GM23338 (cell line): ENCODE data around the gene EFHC2. TPM values are rescaled to one million over a fixed set of nuclear protein-coding genes. Genes with fewer than 3 reads are reported as not detected.

ENCODE experiments used
- ATAC-seq: fragments of 200-7000 bp; cut with Tn5 transposase; 3 replicates; pipeline ENCODE4 v1.9.1; 2020
- DNase-seq: peaks from one replicate; pipeline ENCODE4 v3.0.0-alpha.2; 2015; ENCODE audit warnings: low spot score
- H2AFZ ChIP-seq: fragments of 200-600 bp; sonication (generic); 2 replicates; pipeline ENCODE4 v1.8.0; 2016; ENCODE audit warnings: antibody characterized with exemption, mild to moderate bottlenecking, moderate library complexity
- H3F3A ChIP-seq: fragments of 200-600 bp; sonication (generic); replicated peaks from 2 replicates; pipeline ENCODE4 v1.8.0; 2017; ENCODE audit warnings: antibody characterized with exemption, mixed run types, low read depth
- H3K27ac ChIP-seq: fragments of 200-600 bp; sonication (generic); 2 replicates; pipeline ENCODE4 v1.6.1; 2016; ENCODE audit warnings: low read depth
- H3K27me3 ChIP-seq: fragments of 200-600 bp; sonication (generic); 2 replicates; pipeline ENCODE4 v1.8.0; 2016; ENCODE audit warnings: mild to moderate bottlenecking, mixed run types, moderate library complexity; ENCODE audit not compliant: insufficient read depth
- H3K36me3 ChIP-seq: fragments of 200-600 bp; sonication (generic); 2 replicates; pipeline ENCODE4 v1.8.0; 2016; ENCODE audit warnings: mild to moderate bottlenecking; ENCODE audit not compliant: insufficient read depth
- H3K4me1 ChIP-seq: fragments of 200-600 bp; sonication (generic); 2 replicates; pipeline ENCODE4 v1.8.0; 2016; ENCODE audit warnings: mild to moderate bottlenecking, moderate library complexity; ENCODE audit not compliant: insufficient read depth
- H3K4me2 ChIP-seq: fragments of 200-600 bp; sonication (generic); 2 replicates; pipeline ENCODE4 v1.7.1; 2017; ENCODE audit warnings: mixed run types
- H3K4me3 ChIP-seq: fragments of 200-600 bp; sonication (generic); 2 replicates; pipeline ENCODE4 v1.6.1; 2016; ENCODE audit warnings: mixed run types
- H3K79me2 ChIP-seq: fragments of 200-600 bp; sonication (generic); replicated peaks from 2 replicates; pipeline ENCODE4 v1.8.0; 2017; ENCODE audit warnings: mild to moderate bottlenecking; ENCODE audit not compliant: insufficient read depth
- H3K9me2 ChIP-seq: fragments of 200-600 bp; sonication (generic); 2 replicates; pipeline ENCODE4 v1.8.0; 2017; ENCODE audit not compliant: insufficient read depth
- H4K20me1 ChIP-seq: fragments of 200-600 bp; sonication (generic); replicated peaks from 2 replicates; pipeline ENCODE4 v1.8.0; 2017; ENCODE audit warnings: mild to moderate bottlenecking; ENCODE audit not compliant: insufficient read depth
- H3K27ac Mint-ChIP-seq: 2 replicates; pipeline ENCODE4 v1.8.0; 2020; ENCODE audit warnings: inconsistent platforms, mild to moderate bottlenecking, moderate library complexity, mixed read lengths
- H3K27me3 Mint-ChIP-seq: 3 replicates; pipeline ENCODE4 v1.8.0; 2022; ENCODE audit warnings: low read depth, mild to moderate bottlenecking, moderate library complexity, mixed read lengths, inconsistent platforms; ENCODE audit not compliant: insufficient read depth, poor library complexity
- H3K36me3 Mint-ChIP-seq: 3 replicates; pipeline ENCODE4 v1.8.0; 2021; ENCODE audit warnings: low read depth, mild to moderate bottlenecking, inconsistent platforms, moderate library complexity, mixed read lengths
- H3K4me1 Mint-ChIP-seq: 3 replicates; pipeline ENCODE4 v1.8.0; 2020; ENCODE audit warnings: mild to moderate bottlenecking, inconsistent platforms, mixed read lengths
- H3K4me3 Mint-ChIP-seq: 3 replicates; pipeline ENCODE4 v1.8.0; 2021; ENCODE audit warnings: moderate library complexity, mild to moderate bottlenecking, inconsistent platforms, mixed read lengths
- H3K9me3 Mint-ChIP-seq: 3 replicates; pipeline ENCODE4 v1.8.0; 2020; ENCODE audit warnings: moderate library complexity, mild to moderate bottlenecking, inconsistent platforms, mixed read lengths
- CREB1 ChIP-seq: fragments of 250-450 bp; sonication (Bioruptor Pico); IDR thresholded peaks from 2 replicates; pipeline ENCODE4 v1.5.0; 2020; ENCODE audit warnings: low read depth, mild to moderate bottlenecking, moderate library complexity
- EZH2 ChIP-seq: fragments of 200-600 bp; sonication (generic); IDR thresholded peaks from one replicate; pipeline ENCODE4 v1.8.0; 2017; ENCODE audit warnings: antibody characterized with exemption, mild to moderate bottlenecking, low read depth; ENCODE audit not compliant: unreplicated experiment
- EZH2phosphoT487 ChIP-seq: fragments of 200-600 bp; sonication (generic); IDR thresholded peaks from one replicate; pipeline ENCODE4 v1.8.1; 2018; ENCODE audit warnings: antibody characterized with exemption; ENCODE audit not compliant: unreplicated experiment
- JUNB ChIP-seq: IDR thresholded peaks from one replicate; pipeline ENCODE4 v1.6.1; 2016; ENCODE audit warnings: antibody characterized with exemption; ENCODE audit not compliant: unreplicated experiment
- NANOG ChIP-seq: IDR thresholded peaks from 2 replicates; pipeline ENCODE4 v1.6.1; 2016; ENCODE audit warnings: antibody characterized with exemption, borderline replicate concordance
- POLR2AphosphoS5 ChIP-seq: IDR thresholded peaks from 2 replicates; pipeline ENCODE4 v1.6.1; 2016; ENCODE audit warnings: antibody characterized with exemption, low read depth
- STAT1 ChIP-seq: IDR thresholded peaks from one replicate; pipeline ENCODE4 v1.6.1; 2016; ENCODE audit warnings: antibody characterized with exemption; ENCODE audit not compliant: unreplicated experiment
- ZNF114 ChIP-seq: fragments of 250-450 bp; sonication (Bioruptor Pico); IDR thresholded peaks from 2 replicates; pipeline ENCODE4 v1.5.0; 2020; ENCODE audit warnings: mild to moderate bottlenecking, moderate library complexity
- ZNF331 ChIP-seq: fragments of 250-450 bp; sonication (Bioruptor Pico); IDR thresholded peaks from 2 replicates; pipeline ENCODE4 v1.5.0; 2020; ENCODE audit warnings: low read depth, mild to moderate bottlenecking, moderate library complexity
- polyA plus RNA-seq: library from polyadenylated mRNA; unstranded; fragments of >200 nt; fragmentation: Nextera tagmentation; extraction: Ambion mirVana; gene quantifications from 2 replicates; pipeline ENCODE4 v1.2.1, GENCODE V29; 2016
- total RNA-seq: library from RNA; depleted of rRNA; stranded (reverse); fragments of >200 nt; shearing (Covaris generic); gene quantifications from 2 replicates; pipeline ENCODE4 v1.2.3, GENCODE V29; 2014
- TF ChIP-seq, protein P1 (sequence below): IDR thresholded peaks from 2 replicates; pipeline ENCODE4 v1.6.1; 2016; ENCODE audit warnings: antibody characterized with exemption
- TF ChIP-seq, protein P2 (sequence below), 2 experiments: fragments of 200-600 bp in 1 of 2; sonication (generic) in 1 of 2; conservative IDR thresholded peaks; 2 replicates each; pipeline versions ENCODE4 v1.5.1 to v1.6.1; 2016 to 2017; ENCODE audit warnings: antibody characterized with exemption in 2 of 2, low read depth in 2 of 2, mild to moderate bottlenecking in 2 of 2, moderate library complexity in 1 of 2
- TF ChIP-seq, protein P3 (sequence below): fragments of 250-450 bp; sonication (Bioruptor Pico); IDR thresholded peaks from 2 replicates; pipeline ENCODE4 v1.5.0; 2020; ENCODE audit warnings: mild to moderate bottlenecking, moderate library complexity
- TF ChIP-seq, protein P4 (sequence below): IDR thresholded peaks from one replicate; pipeline ENCODE4 v1.6.1; 2018; ENCODE audit warnings: antibody characterized with exemption; ENCODE audit not compliant: unreplicated experiment

The EFHC2 gene
- total and polyA plus RNA-seq, 2 experiments from 2014 or later, result 3.1 to 3.2 TPM

DNA sequence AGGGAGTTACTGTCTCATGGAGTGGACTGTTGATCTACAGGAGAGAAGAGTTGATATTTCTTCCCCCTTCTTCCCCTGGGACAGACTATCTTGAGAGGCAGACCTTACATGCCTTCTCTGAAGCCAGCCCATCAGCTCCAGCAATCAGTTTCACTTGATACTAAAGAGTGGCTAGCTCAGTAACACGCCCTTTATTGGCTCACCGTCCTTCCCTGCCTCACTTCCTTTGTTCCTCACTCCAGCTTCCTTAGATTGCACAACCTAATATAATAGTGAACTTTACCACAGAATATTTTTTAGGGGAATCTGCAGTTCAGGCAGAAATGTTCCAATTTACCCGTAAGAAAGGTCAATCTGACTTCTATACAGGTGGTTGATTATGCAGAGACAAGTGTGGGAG, 242.2 kb downstream of the EFHC2 start:
- TF ChIP-seq ZNF331 (CRISPR knock-in tag) (no peak), JUNB (no peak), EZH2phosphoT487 (no peak), CREB1 (CRISPR knock-in tag) (no peak), EZH2 (no peak), NANOG (no peak), ZNF114 (CRISPR knock-in tag) (no peak), POLR2AphosphoS5 (no peak), STAT1 (no peak)
- TF ChIP-seq, protein P1, sequence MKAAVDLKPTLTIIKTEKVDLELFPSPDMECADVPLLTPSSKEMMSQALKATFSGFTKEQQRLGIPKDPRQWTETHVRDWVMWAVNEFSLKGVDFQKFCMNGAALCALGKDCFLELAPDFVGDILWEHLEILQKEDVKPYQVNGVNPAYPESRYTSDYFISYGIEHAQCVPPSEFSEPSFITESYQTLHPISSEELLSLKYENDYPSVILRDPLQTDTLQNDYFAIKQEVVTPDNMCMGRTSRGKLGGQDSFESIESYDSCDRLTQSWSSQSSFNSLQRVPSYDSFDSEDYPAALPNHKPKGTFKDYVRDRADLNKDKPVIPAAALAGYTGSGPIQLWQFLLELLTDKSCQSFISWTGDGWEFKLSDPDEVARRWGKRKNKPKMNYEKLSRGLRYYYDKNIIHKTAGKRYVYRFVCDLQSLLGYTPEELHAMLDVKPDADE, result no peak
- TF ChIP-seq, protein P2, sequence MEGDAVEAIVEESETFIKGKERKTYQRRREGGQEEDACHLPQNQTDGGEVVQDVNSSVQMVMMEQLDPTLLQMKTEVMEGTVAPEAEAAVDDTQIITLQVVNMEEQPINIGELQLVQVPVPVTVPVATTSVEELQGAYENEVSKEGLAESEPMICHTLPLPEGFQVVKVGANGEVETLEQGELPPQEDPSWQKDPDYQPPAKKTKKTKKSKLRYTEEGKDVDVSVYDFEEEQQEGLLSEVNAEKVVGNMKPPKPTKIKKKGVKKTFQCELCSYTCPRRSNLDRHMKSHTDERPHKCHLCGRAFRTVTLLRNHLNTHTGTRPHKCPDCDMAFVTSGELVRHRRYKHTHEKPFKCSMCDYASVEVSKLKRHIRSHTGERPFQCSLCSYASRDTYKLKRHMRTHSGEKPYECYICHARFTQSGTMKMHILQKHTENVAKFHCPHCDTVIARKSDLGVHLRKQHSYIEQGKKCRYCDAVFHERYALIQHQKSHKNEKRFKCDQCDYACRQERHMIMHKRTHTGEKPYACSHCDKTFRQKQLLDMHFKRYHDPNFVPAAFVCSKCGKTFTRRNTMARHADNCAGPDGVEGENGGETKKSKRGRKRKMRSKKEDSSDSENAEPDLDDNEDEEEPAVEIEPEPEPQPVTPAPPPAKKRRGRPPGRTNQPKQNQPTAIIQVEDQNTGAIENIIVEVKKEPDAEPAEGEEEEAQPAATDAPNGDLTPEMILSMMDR (conservative IDR thresholded peaks at IDR 0.05; ENCODE audit: low read depth in 2 of 2), result no peak
- TF ChIP-seq, protein P3, sequence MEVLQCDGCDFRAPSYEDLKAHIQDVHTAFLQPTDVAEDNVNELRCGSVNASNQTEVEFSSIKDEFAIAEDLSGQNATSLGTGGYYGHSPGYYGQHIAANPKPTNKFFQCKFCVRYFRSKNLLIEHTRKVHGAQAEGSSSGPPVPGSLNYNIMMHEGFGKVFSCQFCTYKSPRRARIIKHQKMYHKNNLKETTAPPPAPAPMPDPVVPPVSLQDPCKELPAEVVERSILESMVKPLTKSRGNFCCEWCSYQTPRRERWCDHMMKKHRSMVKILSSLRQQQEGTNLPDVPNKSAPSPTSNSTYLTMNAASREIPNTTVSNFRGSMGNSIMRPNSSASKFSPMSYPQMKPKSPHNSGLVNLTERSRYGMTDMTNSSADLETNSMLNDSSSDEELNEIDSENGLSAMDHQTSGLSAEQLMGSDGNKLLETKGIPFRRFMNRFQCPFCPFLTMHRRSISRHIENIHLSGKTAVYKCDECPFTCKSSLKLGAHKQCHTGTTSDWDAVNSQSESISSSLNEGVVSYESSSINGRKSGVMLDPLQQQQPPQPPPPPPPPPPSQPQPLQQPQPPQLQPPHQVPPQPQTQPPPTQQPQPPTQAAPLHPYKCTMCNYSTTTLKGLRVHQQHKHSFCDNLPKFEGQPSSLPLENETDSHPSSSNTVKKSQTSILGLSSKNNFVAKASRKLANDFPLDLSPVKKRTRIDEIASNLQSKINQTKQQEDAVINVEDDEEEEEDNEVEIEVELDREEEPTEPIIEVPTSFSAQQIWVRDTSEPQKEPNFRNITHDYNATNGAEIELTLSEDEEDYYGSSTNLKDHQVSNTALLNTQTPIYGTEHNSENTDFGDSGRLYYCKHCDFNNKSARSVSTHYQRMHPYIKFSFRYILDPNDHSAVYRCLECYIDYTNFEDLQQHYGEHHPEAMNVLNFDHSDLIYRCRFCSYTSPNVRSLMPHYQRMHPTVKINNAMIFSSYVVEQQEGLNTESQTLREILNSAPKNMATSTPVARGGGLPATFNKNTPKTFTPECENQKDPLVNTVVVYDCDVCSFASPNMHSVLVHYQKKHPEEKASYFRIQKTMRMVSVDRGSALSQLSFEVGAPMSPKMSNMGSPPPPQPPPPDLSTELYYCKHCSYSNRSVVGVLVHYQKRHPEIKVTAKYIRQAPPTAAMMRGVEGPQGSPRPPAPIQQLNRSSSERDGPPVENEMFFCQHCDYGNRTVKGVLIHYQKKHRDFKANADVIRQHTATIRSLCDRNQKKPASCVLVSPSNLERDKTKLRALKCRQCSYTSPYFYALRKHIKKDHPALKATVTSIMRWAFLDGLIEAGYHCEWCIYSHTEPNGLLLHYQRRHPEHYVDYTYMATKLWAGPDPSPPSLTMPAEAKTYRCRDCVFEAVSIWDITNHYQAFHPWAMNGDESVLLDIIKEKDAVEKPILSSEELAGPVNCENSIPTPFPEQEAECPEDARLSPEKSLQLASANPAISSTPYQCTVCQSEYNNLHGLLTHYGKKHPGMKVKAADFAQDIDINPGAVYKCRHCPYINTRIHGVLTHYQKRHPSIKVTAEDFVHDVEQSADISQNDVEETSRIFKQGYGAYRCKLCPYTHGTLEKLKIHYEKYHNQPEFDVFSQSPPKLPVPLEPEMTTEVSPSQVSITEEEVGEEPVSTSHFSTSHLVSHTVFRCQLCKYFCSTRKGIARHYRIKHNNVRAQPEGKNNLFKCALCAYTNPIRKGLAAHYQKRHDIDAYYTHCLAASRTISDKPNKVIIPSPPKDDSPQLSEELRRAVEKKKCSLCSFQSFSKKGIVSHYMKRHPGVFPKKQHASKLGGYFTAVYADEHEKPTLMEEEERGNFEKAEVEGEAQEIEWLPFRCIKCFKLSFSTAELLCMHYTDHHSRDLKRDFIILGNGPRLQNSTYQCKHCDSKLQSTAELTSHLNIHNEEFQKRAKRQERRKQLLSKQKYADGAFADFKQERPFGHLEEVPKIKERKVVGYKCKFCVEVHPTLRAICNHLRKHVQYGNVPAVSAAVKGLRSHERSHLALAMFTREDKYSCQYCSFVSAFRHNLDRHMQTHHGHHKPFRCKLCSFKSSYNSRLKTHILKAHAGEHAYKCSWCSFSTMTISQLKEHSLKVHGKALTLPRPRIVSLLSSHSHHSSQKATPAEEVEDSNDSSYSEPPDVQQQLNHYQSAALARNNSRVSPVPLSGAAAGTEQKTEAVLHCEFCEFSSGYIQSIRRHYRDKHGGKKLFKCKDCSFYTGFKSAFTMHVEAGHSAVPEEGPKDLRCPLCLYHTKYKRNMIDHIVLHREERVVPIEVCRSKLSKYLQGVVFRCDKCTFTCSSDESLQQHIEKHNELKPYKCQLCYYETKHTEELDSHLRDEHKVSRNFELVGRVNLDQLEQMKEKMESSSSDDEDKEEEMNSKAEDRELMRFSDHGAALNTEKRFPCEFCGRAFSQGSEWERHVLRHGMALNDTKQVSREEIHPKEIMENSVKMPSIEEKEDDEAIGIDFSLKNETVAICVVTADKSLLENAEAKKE, result no peak
- TF ChIP-seq, protein P4, sequence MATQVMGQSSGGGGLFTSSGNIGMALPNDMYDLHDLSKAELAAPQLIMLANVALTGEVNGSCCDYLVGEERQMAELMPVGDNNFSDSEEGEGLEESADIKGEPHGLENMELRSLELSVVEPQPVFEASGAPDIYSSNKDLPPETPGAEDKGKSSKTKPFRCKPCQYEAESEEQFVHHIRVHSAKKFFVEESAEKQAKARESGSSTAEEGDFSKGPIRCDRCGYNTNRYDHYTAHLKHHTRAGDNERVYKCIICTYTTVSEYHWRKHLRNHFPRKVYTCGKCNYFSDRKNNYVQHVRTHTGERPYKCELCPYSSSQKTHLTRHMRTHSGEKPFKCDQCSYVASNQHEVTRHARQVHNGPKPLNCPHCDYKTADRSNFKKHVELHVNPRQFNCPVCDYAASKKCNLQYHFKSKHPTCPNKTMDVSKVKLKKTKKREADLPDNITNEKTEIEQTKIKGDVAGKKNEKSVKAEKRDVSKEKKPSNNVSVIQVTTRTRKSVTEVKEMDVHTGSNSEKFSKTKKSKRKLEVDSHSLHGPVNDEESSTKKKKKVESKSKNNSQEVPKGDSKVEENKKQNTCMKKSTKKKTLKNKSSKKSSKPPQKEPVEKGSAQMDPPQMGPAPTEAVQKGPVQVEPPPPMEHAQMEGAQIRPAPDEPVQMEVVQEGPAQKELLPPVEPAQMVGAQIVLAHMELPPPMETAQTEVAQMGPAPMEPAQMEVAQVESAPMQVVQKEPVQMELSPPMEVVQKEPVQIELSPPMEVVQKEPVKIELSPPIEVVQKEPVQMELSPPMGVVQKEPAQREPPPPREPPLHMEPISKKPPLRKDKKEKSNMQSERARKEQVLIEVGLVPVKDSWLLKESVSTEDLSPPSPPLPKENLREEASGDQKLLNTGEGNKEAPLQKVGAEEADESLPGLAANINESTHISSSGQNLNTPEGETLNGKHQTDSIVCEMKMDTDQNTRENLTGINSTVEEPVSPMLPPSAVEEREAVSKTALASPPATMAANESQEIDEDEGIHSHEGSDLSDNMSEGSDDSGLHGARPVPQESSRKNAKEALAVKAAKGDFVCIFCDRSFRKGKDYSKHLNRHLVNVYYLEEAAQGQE, result no peak
- 0 out of 3 replicates have a peak, but pooled peaks cover 3% of the 10 kb centered on the region for H3K4me1 Mint-ChIP-seq
- H3K27ac ChIP-seq, result no peak overlapping the region
- H3K9me3 Mint-ChIP-seq, result peaks cover 7% of the 10 kb centered on the region; the same call in 1 of the 3 replicates
- H4K20me1 ChIP-seq, result no peaks in the 10 kb centered on the region
- H3K9me2 ChIP-seq, result no peaks in the 10 kb centered on the region
- no peak overlapping the region for H3K4me2 ChIP-seq
- H3K27ac Mint-ChIP-seq, result no peak overlapping the region
- ATAC-seq (no peak), DNase-seq (no peak)
- H3K36me3 Mint-ChIP-seq, result peaks cover 3% of the 10 kb centered on the region; the same call in 2 of the 3 replicates
- no peaks in the 10 kb centered on the region for H3K27me3 ChIP-seq
- no peak overlapping the region for H2AFZ ChIP-seq
- no peaks in the 10 kb centered on the region for H3K27me3 Mint-ChIP-seq
- H3K4me1 ChIP-seq, result no peaks in the 10 kb centered on the region
- H3K79me2 ChIP-seq, result no peaks in the 10 kb centered on the region
- H3K4me3 ChIP-seq, result no peak overlapping the region
- no peak overlapping the region for H3K4me3 Mint-ChIP-seq
- H3K36me3 ChIP-seq, result no peaks in the 10 kb centered on the region
- no peaks in the 10 kb centered on the region for H3F3A ChIP-seq
